Measurements from ENCODE around the gene ARMH2.
A peak's percentile ranks its signal among the peaks of the same experiment; 100 is the strongest.

Gene ARMH2

GRCh38 chr6:24827970-24828369 lies 29.3 kb upstream of the ARMH2 start:
- Histone ChIP-seq H3K27me3 (ENCODE audit: insufficient read depth, poor library complexity, severe bottlenecking) (no peaks in the 10 kb centered on the region), H3K4me3 (ENCODE audit: severe bottlenecking) (no peak overlapping the region), H3K36me3 (ENCODE audit: low read depth) (no peaks in the 10 kb centered on the region), H3K9me3 (ENCODE audit: severe bottlenecking) (no peaks in the 10 kb centered on the region), H3K27ac (ENCODE audit: poor library complexity, severe bottlenecking) (no peak overlapping the region), H3K4me1 (ENCODE audit: insufficient read depth, poor library complexity, severe bottlenecking) (peaks cover 4% of the 10 kb centered on the region)
- ATAC-seq (ENCODE audit: low read depth) = no peak
- TF ChIP-seq, protein P1, sequence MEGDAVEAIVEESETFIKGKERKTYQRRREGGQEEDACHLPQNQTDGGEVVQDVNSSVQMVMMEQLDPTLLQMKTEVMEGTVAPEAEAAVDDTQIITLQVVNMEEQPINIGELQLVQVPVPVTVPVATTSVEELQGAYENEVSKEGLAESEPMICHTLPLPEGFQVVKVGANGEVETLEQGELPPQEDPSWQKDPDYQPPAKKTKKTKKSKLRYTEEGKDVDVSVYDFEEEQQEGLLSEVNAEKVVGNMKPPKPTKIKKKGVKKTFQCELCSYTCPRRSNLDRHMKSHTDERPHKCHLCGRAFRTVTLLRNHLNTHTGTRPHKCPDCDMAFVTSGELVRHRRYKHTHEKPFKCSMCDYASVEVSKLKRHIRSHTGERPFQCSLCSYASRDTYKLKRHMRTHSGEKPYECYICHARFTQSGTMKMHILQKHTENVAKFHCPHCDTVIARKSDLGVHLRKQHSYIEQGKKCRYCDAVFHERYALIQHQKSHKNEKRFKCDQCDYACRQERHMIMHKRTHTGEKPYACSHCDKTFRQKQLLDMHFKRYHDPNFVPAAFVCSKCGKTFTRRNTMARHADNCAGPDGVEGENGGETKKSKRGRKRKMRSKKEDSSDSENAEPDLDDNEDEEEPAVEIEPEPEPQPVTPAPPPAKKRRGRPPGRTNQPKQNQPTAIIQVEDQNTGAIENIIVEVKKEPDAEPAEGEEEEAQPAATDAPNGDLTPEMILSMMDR (IDR thresholded peaks at IDR 0.05; ENCODE audit: poor library complexity, severe bottlenecking) = no peak
- DNase-seq (ENCODE audit: low spot score) = no peak

GRCh38 chr6:24827162-24827561 lies 28.4 kb upstream of the ARMH2 start:
- Histone ChIP-seq H3K4me1 (ENCODE audit: insufficient read depth, poor library complexity, severe bottlenecking) (peaks cover 4% of the 10 kb centered on the region), H3K4me3 (ENCODE audit: severe bottlenecking) (no peak overlapping the region), H3K27ac (ENCODE audit: poor library complexity, severe bottlenecking) (no peak overlapping the region), H3K9me3 (ENCODE audit: severe bottlenecking) (no peaks in the 10 kb centered on the region), H3K27me3 (ENCODE audit: insufficient read depth, poor library complexity, severe bottlenecking) (no peaks in the 10 kb centered on the region), H3K36me3 (ENCODE audit: low read depth) (no peaks in the 10 kb centered on the region)
- DNase-seq (ENCODE audit: low spot score) (no peak), ATAC-seq (ENCODE audit: low read depth) (peak; percentile 70)
- TF ChIP-seq, protein P1 (IDR thresholded peaks at IDR 0.05; ENCODE audit: poor library complexity, severe bottlenecking) = peak; percentile 9

DNA sequence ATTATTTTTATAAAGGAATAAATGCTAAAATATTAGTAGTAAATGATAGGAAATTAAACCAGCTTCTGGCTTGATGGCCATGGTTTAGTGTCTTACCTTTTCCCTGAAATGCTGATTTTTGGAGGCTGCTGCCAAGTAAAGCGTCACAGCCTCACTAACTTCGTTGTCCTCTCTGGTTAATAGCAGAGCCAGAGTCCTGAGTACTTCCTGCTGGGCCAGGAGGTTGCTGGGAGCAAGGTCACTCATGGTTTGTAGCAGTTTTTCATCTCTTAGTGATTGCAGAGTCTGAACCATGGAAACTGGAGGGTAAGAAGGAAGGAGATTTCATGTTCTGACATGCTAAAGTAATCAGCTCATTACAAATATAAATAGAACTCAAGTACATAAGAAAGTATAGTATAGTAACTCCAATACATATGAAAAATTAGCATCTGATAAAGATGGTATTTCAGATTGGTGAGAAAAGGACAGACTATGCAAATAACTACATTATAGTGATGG lies 26.5 kb upstream of the ARMH2 start:
- no peaks in the 10 kb centered on the region for H3K9me3 ChIP-seq (ENCODE audit: severe bottlenecking)
- no peak overlapping the region for H3K27ac ChIP-seq (ENCODE audit: poor library complexity, severe bottlenecking)
- ATAC-seq (ENCODE audit: low read depth) = no peak
- no peaks in the 10 kb centered on the region for H3K27me3 ChIP-seq (ENCODE audit: insufficient read depth, poor library complexity, severe bottlenecking)
- DNase-seq (ENCODE audit: low spot score) = no peak
- H3K36me3 ChIP-seq (ENCODE audit: low read depth) = no peaks in the 10 kb centered on the region
- H3K4me3 ChIP-seq (ENCODE audit: severe bottlenecking) = no peak overlapping the region
- H3K4me1 ChIP-seq (ENCODE audit: insufficient read depth, poor library complexity, severe bottlenecking) = peaks cover 4% of the 10 kb centered on the region
- TF ChIP-seq, protein P1 (IDR thresholded peaks at IDR 0.05; ENCODE audit: poor library complexity, severe bottlenecking) = no peak

GRCh38 chr6:24824142-24824938 lies 25.6 kb upstream of the ARMH2 start:
- no peak overlapping the region for H3K4me3 ChIP-seq (ENCODE audit: severe bottlenecking)
- no peaks in the 10 kb centered on the region for H3K9me3 ChIP-seq (ENCODE audit: severe bottlenecking)
- H3K4me1 ChIP-seq (ENCODE audit: insufficient read depth, poor library complexity, severe bottlenecking) = peaks cover 4% of the 10 kb centered on the region
- no peaks in the 10 kb centered on the region for H3K27me3 ChIP-seq (ENCODE audit: insufficient read depth, poor library complexity, severe bottlenecking)
- TF ChIP-seq, protein P1 (IDR thresholded peaks at IDR 0.05; ENCODE audit: poor library complexity, severe bottlenecking) = no peak
- no peaks in the 10 kb centered on the region for H3K36me3 ChIP-seq (ENCODE audit: low read depth)
- ATAC-seq (ENCODE audit: low read depth) (no peak), DNase-seq (ENCODE audit: low spot score) (no peak)
- no peak overlapping the region for H3K27ac ChIP-seq (ENCODE audit: poor library complexity, severe bottlenecking)

DNA sequence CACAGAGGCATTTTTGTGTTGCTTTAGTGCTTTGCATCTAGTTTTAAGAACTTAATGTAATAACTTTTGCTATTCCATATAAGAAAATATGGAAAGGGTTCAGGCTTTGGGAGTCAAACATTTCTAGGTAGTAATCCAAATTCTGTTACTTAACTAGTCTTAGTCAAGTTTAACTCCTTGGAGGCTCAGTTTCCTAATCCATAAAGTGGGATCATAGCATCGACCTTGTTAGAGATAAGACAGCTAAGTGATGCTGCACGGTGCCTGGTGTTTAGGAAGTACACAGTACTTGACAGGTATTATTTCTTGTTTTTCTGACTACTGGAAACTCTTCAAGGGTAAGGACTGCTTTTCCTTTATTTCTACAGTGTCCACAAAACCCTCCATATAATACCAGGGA lies 24.5 kb upstream of the ARMH2 start:
- H3K27me3 ChIP-seq (ENCODE audit: insufficient read depth, poor library complexity, severe bottlenecking) = no peaks in the 10 kb centered on the region
- ATAC-seq (ENCODE audit: low read depth) = no peak
- TF ChIP-seq, protein P1 (IDR thresholded peaks at IDR 0.05; ENCODE audit: poor library complexity, severe bottlenecking) = no peak
- no peak overlapping the region for H3K27ac ChIP-seq (ENCODE audit: poor library complexity, severe bottlenecking)
- H3K9me3 ChIP-seq (ENCODE audit: severe bottlenecking) = no peaks in the 10 kb centered on the region
- H3K4me1 ChIP-seq (ENCODE audit: insufficient read depth, poor library complexity, severe bottlenecking) = peaks cover 4% of the 10 kb centered on the region
- no peaks in the 10 kb centered on the region for H3K36me3 ChIP-seq (ENCODE audit: low read depth)
- DNase-seq (ENCODE audit: low spot score) = no peak
- no peak overlapping the region for H3K4me3 ChIP-seq (ENCODE audit: severe bottlenecking)

Data from RWPE2 (cell line).